ENCODE data around the gene TPM4. TPM values are rescaled to one million over a fixed set of nuclear protein-coding genes. Genes with fewer than 3 reads are reported as not detected.

TPM4 gene
- total RNA-seq, 1 donor from 2014 or later = 535 TPM

- H3K27ac Mint-ChIP-seq = no peak overlapping the region
Observed at GRCh38 chr19:16087940-16088339, 11.6 kb downstream of the TPM4 start.

GRCh38 chr19:16088351-16089009 lies 12.2 kb downstream of the TPM4 start:
- H3K27ac ChIP-seq = no peak overlapping the region

More at GRCh38 chr19:16087940-16088339, 11.6 kb downstream of the TPM4 start:
- no peaks in the 10 kb centered on the region for H3K4me1 Mint-ChIP-seq
- H3K4me3 Mint-ChIP-seq = no peak overlapping the region
- H3K9ac ChIP-seq = no peak overlapping the region
- H3K27me3 ChIP-seq = no peaks in the 10 kb centered on the region
- H3K4me2 ChIP-seq = no peak overlapping the region
- TF ChIP-seq EZH2 (IDR thresholded peaks at IDR 0.05) = no peak
- TF ChIP-seq EZH2phosphoT487 (IDR thresholded peaks at IDR 0.05) = no peak
- TF ChIP-seq CTCF (IDR thresholded peaks at IDR 0.05) = no peak
- H3K4me3 ChIP-seq = no peak overlapping the region
- peaks cover 6% of the 10 kb centered on the region for H3K27me3 Mint-ChIP-seq (ENCODE audit: insufficient read depth, low read depth)
- H3K4me1 ChIP-seq = no peaks in the 10 kb centered on the region
- peaks cover 44% of the 10 kb centered on the region for H3K36me3 Mint-ChIP-seq
- no peak overlapping the region for H3K27ac ChIP-seq
- H3K9me3 ChIP-seq (ENCODE audit: low read depth) = no peaks in the 10 kb centered on the region
- peaks cover 47% of the 10 kb centered on the region for H4K20me1 ChIP-seq (ENCODE audit: low read depth)
- peaks cover 31% of the 10 kb centered on the region for H3K79me2 ChIP-seq (ENCODE audit: low read depth)
- DNase-seq (ENCODE audit: low spot score) = no peak
- no peak overlapping the region for H2AFZ ChIP-seq (replicated peaks)
- H3F3A ChIP-seq (ENCODE audit: low read depth) = no peaks in the 10 kb centered on the region
- no peaks in the 10 kb centered on the region for H3K36me3 ChIP-seq
- no peaks in the 10 kb centered on the region for H3K9me3 Mint-ChIP-seq

GRCh38 chr19:16089010-16089846 lies 12.9 kb downstream of the TPM4 start:
- no peak overlapping the region for H3K27ac Mint-ChIP-seq
- H3K36me3 ChIP-seq = peaks cover 7% of the 10 kb centered on the region
- peaks cover 47% of the 10 kb centered on the region for H3K36me3 Mint-ChIP-seq
- H3F3A ChIP-seq (ENCODE audit: low read depth) = no peaks in the 10 kb centered on the region
- H3K9me3 ChIP-seq (ENCODE audit: low read depth) = no peaks in the 10 kb centered on the region
- no peak overlapping the region for H3K27ac ChIP-seq
- H3K9me3 Mint-ChIP-seq = no peaks in the 10 kb centered on the region
- DNase-seq (ENCODE audit: low spot score) = no peak
- H3K4me1 ChIP-seq = no peaks in the 10 kb centered on the region
- TF ChIP-seq CTCF (IDR thresholded peaks at IDR 0.05) (no peak), EZH2 (IDR thresholded peaks at IDR 0.05) (no peak), EZH2phosphoT487 (IDR thresholded peaks at IDR 0.05) (no peak)
- H3K4me3 Mint-ChIP-seq = no peak overlapping the region
- H3K4me2 ChIP-seq = no peak overlapping the region
- no peak overlapping the region for H2AFZ ChIP-seq (replicated peaks)
- H3K4me1 Mint-ChIP-seq = no peaks in the 10 kb centered on the region
- no peak overlapping the region for H3K9ac ChIP-seq
- peaks cover 8% of the 10 kb centered on the region for H3K27me3 Mint-ChIP-seq (ENCODE audit: insufficient read depth, low read depth)
- H3K4me3 ChIP-seq = no peak overlapping the region
- H4K20me1 ChIP-seq (ENCODE audit: low read depth) = peaks cover 36% of the 10 kb centered on the region
- no peaks in the 10 kb centered on the region for H3K27me3 ChIP-seq
- H3K79me2 ChIP-seq (ENCODE audit: low read depth) = peaks cover 18% of the 10 kb centered on the region

More at GRCh38 chr19:16088351-16089009, 12.2 kb downstream of the TPM4 start:
- Mint-ChIP-seq H3K36me3 (peaks cover 46% of the 10 kb centered on the region), H3K27ac (no peak overlapping the region), H3K4me1 (no peaks in the 10 kb centered on the region), H3K4me3 (no peak overlapping the region), H3K9me3 (no peaks in the 10 kb centered on the region), H3K27me3 (ENCODE audit: insufficient read depth, low read depth) (peaks cover 6% of the 10 kb centered on the region)
- H4K20me1 ChIP-seq (ENCODE audit: low read depth) = peaks cover 41% of the 10 kb centered on the region
- no peaks in the 10 kb centered on the region for H3K27me3 ChIP-seq
- TF ChIP-seq EZH2 (IDR thresholded peaks at IDR 0.05) (no peak), CTCF (IDR thresholded peaks at IDR 0.05) (peak; percentile 16)
- no peaks in the 10 kb centered on the region for H3K9me3 ChIP-seq (ENCODE audit: low read depth)
- H3K9ac ChIP-seq = no peak overlapping the region
- H3K4me1 ChIP-seq = no peaks in the 10 kb centered on the region
- H3K4me3 ChIP-seq = no peak overlapping the region
- peaks cover 5% of the 10 kb centered on the region for H3K36me3 ChIP-seq
- DNase-seq (ENCODE audit: low spot score) = no peak
- H3K4me2 ChIP-seq = no peak overlapping the region
- H3F3A ChIP-seq (ENCODE audit: low read depth) = no peaks in the 10 kb centered on the region
- peaks cover 26% of the 10 kb centered on the region for H3K79me2 ChIP-seq (ENCODE audit: low read depth)
- no peak overlapping the region for H2AFZ ChIP-seq (replicated peaks)
